Stimulated activated CD8-positive, alpha-beta memory T cell treated with anti-CD3 and anti-CD28 coated beads, Interleukin-12 subunit alpha, Interleukin-12 subunit beta, amount 100 ng/mL, for 4 hours (primary cell): Measurements from ENCODE around the gene TAF5.
"Not testable (repeated sequence)": the region's sequence is repeated elsewhere in the genome, so short reads cannot be mapped to it uniquely, and the experiment has no call there.

Source experiments
- DNase-seq: peaks from one replicate; pipeline ENCODE4 v3.0.0-alpha.2; 2020; ENCODE audit warnings: low read depth

The TAF5 gene

DNA sequence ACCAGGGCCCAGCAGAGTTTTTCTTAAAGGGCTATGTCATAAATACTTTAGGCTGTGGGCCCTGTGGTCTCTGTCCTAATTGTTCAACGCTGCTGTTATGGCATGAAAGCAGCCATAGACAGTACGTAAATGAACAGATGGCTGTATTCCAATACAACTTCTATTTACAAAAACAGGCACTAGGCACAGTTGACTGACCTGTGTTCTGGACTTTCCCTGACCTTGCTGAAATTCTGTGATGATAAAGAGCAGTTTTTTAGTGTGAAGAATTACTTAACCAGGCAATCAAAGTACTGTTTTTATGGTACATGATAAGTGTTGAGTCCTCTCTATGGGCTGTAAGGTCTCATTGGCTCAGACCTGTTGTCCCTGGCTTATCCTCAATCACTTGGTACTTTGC, 45.8 kb downstream of the TAF5 start:
- DNase-seq: no peak

DNA sequence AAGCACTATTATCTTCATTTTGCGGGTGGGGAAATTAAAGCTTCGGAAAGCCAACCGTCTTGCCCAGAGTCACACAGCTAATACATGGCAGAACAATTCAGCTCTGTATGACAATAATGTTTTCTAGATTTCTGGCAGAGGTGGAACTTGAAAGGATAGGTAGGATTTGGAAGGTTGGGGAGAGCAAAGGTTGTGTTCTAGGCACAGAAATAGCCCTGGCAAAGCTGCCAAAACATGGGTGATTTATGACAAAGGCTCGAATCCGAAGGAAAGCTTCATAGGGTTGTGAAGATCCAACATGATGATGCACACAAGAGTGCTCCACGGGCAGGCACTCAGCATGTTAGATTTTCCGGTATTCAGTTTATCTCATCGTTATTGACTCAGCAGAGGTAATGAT, 47.8 kb downstream of the TAF5 start:
- no peak for DNase-seq

DNA sequence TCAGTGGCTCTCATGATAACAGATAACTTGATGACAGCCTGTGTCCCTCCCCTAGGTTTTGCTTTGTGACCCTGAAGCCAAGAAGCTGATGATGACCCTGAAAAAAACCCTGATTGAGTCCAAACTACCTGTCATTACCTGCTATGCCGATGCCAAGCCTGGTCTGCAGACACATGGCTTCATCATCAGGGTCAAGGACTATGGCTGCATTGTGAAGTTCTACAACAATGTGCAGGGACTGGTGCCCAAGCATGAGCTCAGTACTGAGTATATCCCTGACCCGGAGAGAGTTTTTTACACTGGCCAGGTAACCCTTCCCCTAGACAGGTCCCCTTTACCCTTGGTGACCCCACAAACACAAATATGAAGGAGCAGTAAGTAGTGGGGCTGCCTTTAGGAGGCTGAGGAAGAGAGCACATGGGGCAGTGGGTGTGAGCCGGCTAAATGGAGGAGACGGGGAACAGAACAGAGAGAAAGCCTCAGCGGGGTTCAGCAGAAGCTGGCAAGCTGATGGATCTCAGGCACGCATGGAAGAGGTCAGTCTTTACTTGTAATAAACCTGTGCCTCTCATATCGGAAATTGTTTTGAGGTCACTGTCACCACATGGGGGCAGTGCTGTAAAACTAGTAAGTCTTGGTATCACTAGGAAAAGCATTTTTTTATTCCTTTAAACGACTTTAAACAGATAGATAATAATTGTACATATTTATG, 48.8 kb downstream of the TAF5 start:
- no peak for DNase-seq

DNA sequence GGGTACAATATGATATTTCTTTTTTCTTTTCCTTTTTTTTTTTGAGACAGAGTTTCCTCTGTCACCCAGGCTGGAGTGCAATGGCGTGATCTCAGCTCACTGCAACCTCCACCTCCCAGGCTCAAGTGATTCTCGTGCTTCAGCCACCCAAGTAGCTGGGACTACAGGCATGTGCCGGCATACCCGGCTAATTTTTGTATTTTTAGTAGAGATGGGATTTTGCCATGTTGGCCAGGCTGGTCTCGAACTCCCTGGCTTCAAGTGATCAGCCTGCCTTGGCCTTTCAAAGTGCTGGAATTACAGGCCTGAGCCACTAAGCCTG, 49.3 kb downstream of the TAF5 start:
- DNase-seq: not testable (repeated sequence)

DNA sequence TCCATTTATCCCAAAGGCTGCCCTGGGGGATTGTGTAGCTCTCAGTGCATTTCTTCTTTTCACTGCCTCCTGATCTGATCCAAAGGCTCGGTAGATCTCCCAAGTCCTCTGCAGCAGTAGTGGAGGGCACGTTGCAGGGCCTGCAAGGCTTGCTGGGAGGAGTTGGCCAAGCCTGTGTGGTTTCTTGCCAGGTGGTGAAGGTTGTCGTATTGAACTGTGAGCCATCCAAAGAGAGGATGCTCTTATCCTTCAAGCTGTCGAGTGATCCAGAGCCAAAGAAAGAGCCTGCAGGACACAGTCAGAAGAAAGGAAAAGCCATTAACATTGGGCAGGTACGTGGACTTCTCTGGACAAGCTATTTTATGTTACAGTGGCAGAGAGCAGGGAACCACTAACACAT, 49.8 kb downstream of the TAF5 start:
- no peak for DNase-seq

DNA sequence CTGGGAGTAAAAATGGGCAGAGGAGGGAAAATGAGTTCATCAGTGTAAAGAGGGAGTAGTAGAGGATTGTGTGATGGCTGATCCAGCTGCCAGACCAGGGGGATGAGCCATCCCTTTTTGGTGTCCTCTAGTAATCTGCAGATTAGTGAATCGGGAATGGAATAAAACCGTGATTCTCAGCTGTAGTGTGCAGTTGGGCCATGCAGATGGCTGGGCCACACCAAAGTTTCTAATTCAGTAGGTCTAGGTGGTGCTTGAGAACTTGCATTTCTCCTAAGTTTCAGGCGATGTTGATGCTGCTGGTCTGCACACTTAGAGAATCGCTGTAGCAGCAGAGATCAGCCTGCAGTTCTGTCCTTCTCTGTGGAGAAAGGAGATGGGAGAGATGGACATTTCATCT, 51.3 kb downstream of the TAF5 start:
- no peak for DNase-seq

DNA sequence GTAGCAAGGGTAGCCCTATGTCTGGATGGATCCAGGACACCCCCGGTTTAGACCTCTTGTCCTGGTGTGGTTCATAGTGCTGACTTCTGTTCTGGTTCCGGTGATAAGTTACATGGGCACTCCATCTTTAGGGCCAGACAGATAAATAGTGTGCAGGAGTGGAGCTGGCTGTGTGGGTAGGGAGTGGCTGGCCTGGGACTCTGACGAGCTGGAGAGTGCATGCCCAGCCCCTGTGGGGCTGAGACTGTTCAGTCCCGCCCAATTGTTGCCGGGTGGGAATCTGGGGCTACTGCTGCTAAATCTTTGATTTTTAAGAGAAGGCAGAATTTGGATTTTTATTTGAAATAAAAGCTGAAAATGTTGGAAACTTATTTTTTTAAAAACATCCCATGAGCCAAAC, 56.0 kb downstream of the TAF5 start:
- DNase-seq: no peak

DNA sequence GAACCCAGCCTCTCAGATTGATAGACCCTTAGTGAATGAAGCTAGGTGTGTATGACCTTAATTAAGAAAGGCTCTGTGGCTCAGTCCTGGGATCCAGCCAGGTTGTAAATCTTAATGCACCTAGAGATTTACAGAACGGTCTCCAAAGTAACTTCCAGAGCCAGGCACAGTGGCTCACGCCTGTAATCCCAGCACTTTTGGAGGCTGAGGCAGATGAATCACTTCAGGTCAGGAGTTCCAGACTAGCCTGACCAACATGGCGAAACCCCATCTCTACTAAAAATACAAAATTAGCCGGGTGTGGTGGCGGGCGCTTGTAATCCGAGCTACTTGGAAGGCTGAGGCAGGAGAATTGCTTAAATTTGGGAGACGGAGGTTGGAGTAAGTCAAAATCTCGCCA, 60.1 kb downstream of the TAF5 start:
- no peak for DNase-seq

DNA sequence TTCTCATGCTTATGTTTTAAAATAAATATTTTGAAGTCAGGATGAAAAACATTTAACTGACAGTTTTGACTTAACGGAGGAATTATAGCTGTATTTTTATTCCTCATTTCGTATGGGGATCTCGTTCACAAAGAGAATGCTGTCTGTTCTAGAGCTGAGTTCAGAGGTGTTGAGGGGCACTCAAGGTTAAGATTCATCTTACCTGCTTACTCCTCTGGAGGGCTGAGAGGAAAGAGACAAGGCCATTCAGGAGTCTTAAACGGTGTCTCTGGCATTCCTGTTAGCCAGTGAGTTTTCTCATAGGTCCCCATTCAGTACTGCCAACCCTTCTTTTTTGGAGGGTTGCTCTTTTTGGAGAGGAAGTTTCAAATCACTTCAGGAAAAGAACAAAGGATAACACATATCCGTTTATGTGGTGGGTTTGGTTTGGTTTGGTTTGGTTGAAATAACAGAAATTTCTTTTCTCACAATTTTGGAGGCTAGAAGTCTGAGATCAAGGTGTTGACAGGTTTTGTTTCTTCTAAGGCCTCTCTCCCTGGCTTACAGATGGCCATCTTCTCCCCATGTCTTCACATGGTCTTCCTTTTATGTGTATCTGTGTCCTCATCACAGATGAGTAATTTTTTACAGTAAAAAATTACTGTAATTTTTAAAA, 61.3 kb downstream of the TAF5 start:
- no peak for DNase-seq

DNA sequence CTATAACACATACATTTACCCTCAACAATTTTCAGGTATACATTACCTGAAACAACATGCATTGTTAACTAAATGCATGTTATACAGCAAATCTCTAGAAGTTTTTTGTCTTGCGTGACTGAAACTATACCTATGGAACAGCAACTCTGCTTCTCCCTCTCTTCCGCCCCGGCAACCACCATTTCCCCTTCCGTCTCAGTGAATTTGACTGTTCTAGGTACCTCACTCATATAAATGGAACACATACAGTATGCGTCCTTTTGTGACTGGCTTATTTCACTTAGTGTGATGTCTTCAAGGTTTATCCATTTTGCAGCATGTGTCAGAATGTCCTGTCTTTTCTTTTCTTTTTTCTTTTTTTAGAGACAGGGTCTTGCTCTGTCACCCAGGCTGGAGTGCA, 61.9 kb downstream of the TAF5 start:
- no peak for DNase-seq

DNA sequence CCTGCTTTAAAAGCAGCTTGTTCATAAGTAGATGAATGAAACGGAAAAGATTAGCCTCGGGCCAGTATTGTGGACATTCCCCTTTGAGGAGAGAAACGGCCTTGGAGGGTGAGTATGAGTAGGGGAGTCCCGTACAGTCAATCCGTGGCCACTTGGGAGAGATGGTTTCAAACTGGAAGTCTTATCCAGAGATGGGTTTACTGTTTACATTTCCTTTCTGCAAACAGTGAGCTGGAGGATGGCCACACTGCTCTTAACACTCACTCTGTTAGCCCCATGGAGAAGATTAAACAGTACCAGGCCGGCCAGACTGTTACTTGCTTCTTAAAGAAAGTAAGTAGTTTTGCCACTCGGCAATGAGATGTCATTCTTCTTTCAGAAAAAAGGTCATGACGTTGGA, 64.1 kb downstream of the TAF5 start:
- DNase-seq: no peak

DNA sequence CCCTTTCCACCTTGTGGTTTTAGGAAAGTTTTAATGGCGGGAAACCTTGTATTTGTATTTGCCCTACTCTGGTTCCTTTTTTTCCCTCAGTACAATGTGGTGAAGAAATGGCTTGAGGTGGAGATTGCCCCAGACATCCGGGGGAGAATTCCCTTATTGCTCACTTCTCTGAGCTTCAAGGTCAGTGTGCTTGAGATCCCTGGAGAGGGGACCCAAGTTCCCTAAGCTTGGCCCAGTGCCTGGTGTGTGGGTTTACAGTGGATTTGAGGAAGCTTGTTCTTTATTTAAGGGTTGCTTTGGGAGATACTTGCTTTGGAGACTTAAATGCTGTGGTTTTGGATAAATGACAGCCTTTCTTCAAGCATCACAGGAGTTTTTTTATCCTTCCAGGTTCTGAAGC, 66.1 kb downstream of the TAF5 start:
- DNase-seq: no peak
